KMS-11 (cell line): Measurements from ENCODE around the gene REEP1.

ENCODE experiments used
- H2AFZ ChIP-seq: fragments of 200-600 bp; sonication (generic); 2 replicates; pipeline ENCODE4 v1.6.1; 2016; ENCODE audit warnings: antibody characterized with exemption, mixed run types, low read depth
- H3K27ac ChIP-seq: fragments of 200-600 bp; sonication (generic); 2 replicates; pipeline ENCODE4 v1.6.1; 2016; ENCODE audit warnings: mild to moderate bottlenecking, mixed run types
- H3K27me3 ChIP-seq: fragments of 200-600 bp; sonication (generic); 2 replicates; pipeline ENCODE4 v1.6.1; 2017; ENCODE audit warnings: mild to moderate bottlenecking, low read depth, mixed run types, moderate library complexity; ENCODE audit not compliant: insufficient read depth
- H3K36me3 ChIP-seq: fragments of 200-600 bp; sonication (generic); 2 replicates; pipeline ENCODE4 v1.6.1; 2017; ENCODE audit warnings: mild to moderate bottlenecking, mixed run types; ENCODE audit not compliant: insufficient read depth
- H3K4me1 ChIP-seq: fragments of 200-600 bp; sonication (generic); 2 replicates; pipeline ENCODE4 v1.6.1; 2016; ENCODE audit warnings: mild to moderate bottlenecking, low read depth, mixed run types; ENCODE audit not compliant: poor library complexity, severe bottlenecking
- H3K4me2 ChIP-seq: fragments of 200-600 bp; sonication (generic); 2 replicates; pipeline ENCODE4 v1.7.0; 2016; ENCODE audit warnings: mild to moderate bottlenecking, mixed run types
- H3K4me3 ChIP-seq: fragments of 200-600 bp; sonication (generic); IDR thresholded peaks from 2 replicates; pipeline ENCODE4 v1.6.1; 2017; ENCODE audit warnings: low read depth, low read length, mixed read lengths; ENCODE audit not compliant: insufficient read depth
- H3K79me2 ChIP-seq: fragments of 200-600 bp; sonication (generic); 2 replicates; pipeline ENCODE4 v1.6.1; 2016; ENCODE audit warnings: low read depth, mixed run types; ENCODE audit not compliant: insufficient read depth
- H3K9ac ChIP-seq: fragments of 200-600 bp; sonication (generic); 2 replicates; pipeline ENCODE4 v1.6.1; 2016; ENCODE audit warnings: mild to moderate bottlenecking, mixed run types
- H4K20me1 ChIP-seq: fragments of 200-600 bp; sonication (generic); 2 replicates; pipeline ENCODE4 v1.6.1; 2016; ENCODE audit warnings: mild to moderate bottlenecking, mixed run types; ENCODE audit not compliant: insufficient read depth
- CTCF ChIP-seq: fragments of 200-600 bp; sonication (generic); conservative IDR thresholded peaks from 2 replicates; pipeline ENCODE4 v1.6.1; 2017; ENCODE audit warnings: low read depth, mild to moderate bottlenecking, antibody characterized with exemption, low read length, moderate library complexity, mixed read lengths

Gene REEP1

GRCh38 chr2:86332654-86333053, 4.8 kb downstream of the REEP1 start:
- no peak for TF ChIP-seq CTCF
- H3K79me2 ChIP-seq: no peaks in the 10 kb centered on the region
- H3K4me3 ChIP-seq: no peak overlapping the region
- H3K9ac ChIP-seq: no peak overlapping the region
- H3K27me3 ChIP-seq: no peaks in the 10 kb centered on the region; the same call in 1 of the 2 replicates
- peaks cover 6% of the 10 kb centered on the region for H3K4me1 ChIP-seq
- no peak overlapping the region for H3K27ac ChIP-seq
- no peak overlapping the region for H3K4me2 ChIP-seq
- H4K20me1 ChIP-seq: no peaks in the 10 kb centered on the region
- H3K36me3 ChIP-seq: no peaks in the 10 kb centered on the region
- H2AFZ ChIP-seq: no peak overlapping the region

GRCh38 chr2:86331384-86331783, 6.0 kb downstream of the REEP1 start:
- H3K27ac ChIP-seq: no peak overlapping the region
- H4K20me1 ChIP-seq: no peaks in the 10 kb centered on the region
- no peak overlapping the region for H3K9ac ChIP-seq
- TF ChIP-seq CTCF: no peak
- no peak overlapping the region for H3K4me3 ChIP-seq
- H2AFZ ChIP-seq: no peak overlapping the region
- peaks cover 2% of the 10 kb centered on the region for H3K4me1 ChIP-seq
- no peaks in the 10 kb centered on the region; the same call in 1 of the 2 replicates for H3K27me3 ChIP-seq
- H3K79me2 ChIP-seq: no peaks in the 10 kb centered on the region
- H3K4me2 ChIP-seq: no peak overlapping the region
- no peaks in the 10 kb centered on the region for H3K36me3 ChIP-seq

- TF ChIP-seq CTCF: no peak
- no peaks in the 10 kb centered on the region for H4K20me1 ChIP-seq
- H3K27ac ChIP-seq: no peak overlapping the region
- no peaks in the 10 kb centered on the region for H3K4me1 ChIP-seq
- no peaks in the 10 kb centered on the region for H3K79me2 ChIP-seq
- no peaks in the 10 kb centered on the region for H3K27me3 ChIP-seq
- H3K4me3 ChIP-seq: no peak overlapping the region
- H3K4me2 ChIP-seq: no peak overlapping the region
- no peak overlapping the region for H2AFZ ChIP-seq
- no peaks in the 10 kb centered on the region for H3K36me3 ChIP-seq
- no peak overlapping the region for H3K9ac ChIP-seq
These were observed 7.4 kb downstream of the REEP1 start for GRCh38 chr2:86330001-86330400.

- TF ChIP-seq CTCF: no peak
- Histone ChIP-seq H2AFZ (no peak overlapping the region), H3K27ac (no peak overlapping the region), H3K36me3 (no peaks in the 10 kb centered on the region), H3K4me1 (no peaks in the 10 kb centered on the region), H3K4me2 (no peak overlapping the region), H4K20me1 (no peaks in the 10 kb centered on the region), H3K4me3 (no peak overlapping the region), H3K27me3 (no peaks in the 10 kb centered on the region), H3K9ac (no peak overlapping the region), H3K79me2 (no peaks in the 10 kb centered on the region)
These were observed 14.0 kb downstream of the REEP1 start for GRCh38 chr2:86323273-86324021.
